CD14-positive monocyte (primary cell): Measurements from ENCODE around the gene GUCY2F. TPM values are rescaled to one million over a fixed set of nuclear protein-coding genes. Genes with fewer than 3 reads are reported as not detected.

Experiments used
- DNase-seq, 3 donors: peaks; one replicate each; pipeline ENCODE4 v3.0.0-alpha.2; 2011 to 2022
- H2AFZ ChIP-seq: 2 replicates; pipeline ENCODE4 v1.6.0; 2012; ENCODE audit warnings: mild to moderate bottlenecking, low read depth, low read length, inconsistent platforms; ENCODE audit not compliant: insufficient read depth, poor library complexity, severe bottlenecking
- H3K27ac ChIP-seq, 2 donors: 1 replicate in 1 of 2; 2 replicates in 1 of 2; pipeline ENCODE4 v1.5.1; 2012 to 2013; ENCODE audit warnings: low read length in 2 of 2, control low read depth in 1 of 2, inconsistent platforms in 1 of 2, low read depth in 1 of 2, mild to moderate bottlenecking in 1 of 2
- H3K27me3 ChIP-seq, 2 donors: one replicate each; pipeline versions ENCODE4 v1.6.0 to v1.6.1; 2011 to 2013; ENCODE audit warnings: low read length in 2 of 2; ENCODE audit not compliant: control insufficient read depth in 2 of 2, insufficient read depth in 2 of 2
- H3K36me3 ChIP-seq, 2 donors: replicated peaks in 1 of 2; 1 replicate in 1 of 2; 2 replicates in 1 of 2; pipeline versions ENCODE4 v1.5.1 to v1.6.1; 2012 to 2013; ENCODE audit warnings: low read length in 2 of 2, control low read depth in 1 of 2, inconsistent platforms in 1 of 2, mild to moderate bottlenecking in 1 of 2; ENCODE audit not compliant: insufficient read depth in 2 of 2, control insufficient read depth in 1 of 2
- H3K4me1 ChIP-seq, 2 donors: 1 replicate in 1 of 2; 2 replicates in 1 of 2; pipeline versions ENCODE4 v1.5.1 to v1.6.1; 2012 to 2013; ENCODE audit warnings: low read length in 2 of 2, control low read depth in 1 of 2, inconsistent platforms in 1 of 2, mild to moderate bottlenecking in 1 of 2, moderate library complexity in 1 of 2; ENCODE audit not compliant: insufficient read depth in 2 of 2, control insufficient read depth in 1 of 2
- H3K4me2 ChIP-seq: replicated peaks from 2 replicates; pipeline ENCODE3; 2012; ENCODE audit warnings: low read length, moderate library complexity, mild to moderate bottlenecking; ENCODE audit not compliant: poor library complexity, severe bottlenecking; ENCODE audit errors: extremely low read depth
- H3K4me3 ChIP-seq, 3 experiments: fragments of 200-600 bp in 1 of 3; sonication (generic) in 1 of 3; replicated peaks in 1 of 3; 1 replicate in 2 of 3; 2 replicates in 1 of 3; pipeline ENCODE4 v1.5.1; 2011 to 2013; ENCODE audit warnings: low read length in 3 of 3, mild to moderate bottlenecking in 3 of 3, control low read depth in 2 of 3, low read depth in 2 of 3, inconsistent platforms in 1 of 3, moderate library complexity in 1 of 3
- H3K79me2 ChIP-seq: 2 replicates; pipeline ENCODE4 v1.6.0; 2012; ENCODE audit warnings: mild to moderate bottlenecking, control low read depth, inconsistent platforms, low read length, moderate library complexity; ENCODE audit not compliant: insufficient read depth
- H3K9ac ChIP-seq: 2 replicates; pipeline ENCODE4 v1.6.0; 2017; ENCODE audit warnings: low read length, mild to moderate bottlenecking; ENCODE audit not compliant: insufficient read depth, poor library complexity, severe bottlenecking
- H3K9me3 ChIP-seq, 2 donors: replicated peaks in 1 of 2; 1 replicate in 1 of 2; 2 replicates in 1 of 2; pipeline versions ENCODE4 v1.5.1 to v1.6.1; 2012 to 2013; ENCODE audit warnings: low read length in 2 of 2, control low read depth in 1 of 2; ENCODE audit not compliant: control insufficient read depth in 1 of 2, insufficient read depth in 1 of 2
- H4K20me1 ChIP-seq: 2 replicates; pipeline ENCODE4 v1.6.0; 2012; ENCODE audit warnings: mild to moderate bottlenecking, low read length, control low read depth, moderate library complexity; ENCODE audit not compliant: insufficient read depth
- H3K27ac Mint-ChIP-seq, 7 donors: one replicate each; pipeline ENCODE4 v1.8.0; 2020; ENCODE audit warnings: mild to moderate bottlenecking in 7 of 7, mixed read lengths in 7 of 7, moderate library complexity in 6 of 7, inconsistent platforms in 2 of 7
- H3K27me3 Mint-ChIP-seq, 3 donors: one replicate each; pipeline ENCODE4 v1.8.0; 2021 to 2022; ENCODE audit warnings: low read depth in 3 of 3, mild to moderate bottlenecking in 3 of 3, mixed read lengths in 3 of 3, moderate library complexity in 3 of 3, inconsistent platforms in 1 of 3
- H3K36me3 Mint-ChIP-seq, 2 donors: one replicate each; pipeline ENCODE4 v1.8.0; 2020; ENCODE audit warnings: mixed read lengths in 2 of 2, inconsistent platforms in 1 of 2, mild to moderate bottlenecking in 1 of 2
- H3K4me1 Mint-ChIP-seq: one replicate; pipeline ENCODE4 v1.8.0; 2020; ENCODE audit warnings: mild to moderate bottlenecking, mixed read lengths
- H3K4me3 Mint-ChIP-seq, 2 donors: one replicate each; pipeline ENCODE4 v1.8.0; 2020; ENCODE audit warnings: mild to moderate bottlenecking in 2 of 2, mixed read lengths in 2 of 2, moderate library complexity in 1 of 2
- H3K9me3 Mint-ChIP-seq, 7 donors: one replicate each; pipeline ENCODE4 v1.8.0; 2020 to 2022; ENCODE audit warnings: mixed read lengths in 7 of 7, mild to moderate bottlenecking in 6 of 7, moderate library complexity in 6 of 7, inconsistent platforms in 2 of 7
- WGBS: methylation state at CpG from one replicate; pipeline ENCODE4 v1.1.5; 2013; ENCODE audit warnings: missing lambda C conversion rate; ENCODE audit not compliant: insufficient coverage; 5-methylcytosine and 5-hydroxymethylcytosine counted together
- intact Hi-C, 2 donors: fragments of 100-400 bp; cut with micrococcal nuclease; formaldehyde crosslinking; loops; one replicate each; pipeline versions ENCODE4 v1.15.0 to v1.15.1; 2023
- polyA plus RNA-seq, 3 donors: library from polyadenylated mRNA; depleted of rRNA in 1 of 3; unstranded in 2 of 3; stranded (reverse) in 1 of 3; fragments of 300-500 nt in 2 of 3; fragments of >200 nt in 1 of 3; fragmentation: Illumina TruSeq in 2 of 3; gene quantifications; 1 replicate in 2 of 3; 2 replicates in 1 of 3; pipeline ENCODE4 v1.2.3, GENCODE V29; 2012 to 2021
- TF ChIP-seq, protein P1 (sequence below): fragments of 200-600 bp; IDR thresholded peaks from one replicate; pipeline ENCODE4 v1.8.0; 2022; ENCODE audit warnings: antibody characterized with exemption, mild to moderate bottlenecking

The GUCY2F gene
- polyA plus RNA-seq, 3 donors, result not detected

DNA sequence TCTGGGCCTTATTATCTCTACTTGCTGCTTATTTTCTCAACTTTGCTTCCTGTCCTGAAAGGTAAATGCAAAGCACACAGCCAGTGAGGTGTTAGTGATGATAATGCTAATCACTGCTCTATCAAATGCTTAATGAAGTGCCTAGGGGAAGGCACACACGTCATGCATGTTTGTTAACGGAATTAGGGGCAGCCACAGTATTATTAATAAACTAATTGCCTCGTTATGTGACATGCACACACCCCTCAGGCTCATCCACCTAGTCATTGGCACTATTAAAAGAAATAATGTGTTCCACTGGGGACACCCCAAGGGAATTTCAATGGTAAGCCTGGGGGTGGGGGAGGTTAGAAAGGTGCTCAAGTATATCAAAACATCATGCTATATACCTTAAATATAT lies 125.2 kb downstream of the GUCY2F start:
- Histone ChIP-seq H2AFZ (no peak overlapping the region), H4K20me1 (no peaks in the 10 kb centered on the region), H3K27ac (no peak overlapping the region), H3K79me2 (no peaks in the 10 kb centered on the region), H3K9me3 (no peaks in the 10 kb centered on the region), H3K4me1 (peaks cover 37 to 49% of the 10 kb centered on the region in 2 donors), H3K4me3 (no peak overlapping the region), H3K27me3 (no peaks in the 10 kb centered on the region), H3K4me2 (no peak overlapping the region), H3K36me3 (no peaks in the 10 kb centered on the region), H3K9ac (no peak overlapping the region)
- H3K4me3 Mint-ChIP-seq, result no peak overlapping the region
- intact Hi-C loops, result no loop called here
- peaks cover 39% of the 10 kb centered on the region for H3K4me1 Mint-ChIP-seq
- no peaks in the 10 kb centered on the region for H3K36me3 Mint-ChIP-seq
- peaks cover 0 to 9% (median 0%) of the 10 kb centered on the region in 3 donors for H3K27me3 Mint-ChIP-seq
- peaks cover 0 to 7% (median 2%) of the 10 kb centered on the region in 7 donors for H3K9me3 Mint-ChIP-seq
- H3K27ac Mint-ChIP-seq, result no peak overlapping the region
- TF ChIP-seq, protein P1, sequence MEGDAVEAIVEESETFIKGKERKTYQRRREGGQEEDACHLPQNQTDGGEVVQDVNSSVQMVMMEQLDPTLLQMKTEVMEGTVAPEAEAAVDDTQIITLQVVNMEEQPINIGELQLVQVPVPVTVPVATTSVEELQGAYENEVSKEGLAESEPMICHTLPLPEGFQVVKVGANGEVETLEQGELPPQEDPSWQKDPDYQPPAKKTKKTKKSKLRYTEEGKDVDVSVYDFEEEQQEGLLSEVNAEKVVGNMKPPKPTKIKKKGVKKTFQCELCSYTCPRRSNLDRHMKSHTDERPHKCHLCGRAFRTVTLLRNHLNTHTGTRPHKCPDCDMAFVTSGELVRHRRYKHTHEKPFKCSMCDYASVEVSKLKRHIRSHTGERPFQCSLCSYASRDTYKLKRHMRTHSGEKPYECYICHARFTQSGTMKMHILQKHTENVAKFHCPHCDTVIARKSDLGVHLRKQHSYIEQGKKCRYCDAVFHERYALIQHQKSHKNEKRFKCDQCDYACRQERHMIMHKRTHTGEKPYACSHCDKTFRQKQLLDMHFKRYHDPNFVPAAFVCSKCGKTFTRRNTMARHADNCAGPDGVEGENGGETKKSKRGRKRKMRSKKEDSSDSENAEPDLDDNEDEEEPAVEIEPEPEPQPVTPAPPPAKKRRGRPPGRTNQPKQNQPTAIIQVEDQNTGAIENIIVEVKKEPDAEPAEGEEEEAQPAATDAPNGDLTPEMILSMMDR, result no peak
- no peak for DNase-seq
- WGBS, result no CpG with 5 or more reads among the region's 3 CpGs

DNA sequence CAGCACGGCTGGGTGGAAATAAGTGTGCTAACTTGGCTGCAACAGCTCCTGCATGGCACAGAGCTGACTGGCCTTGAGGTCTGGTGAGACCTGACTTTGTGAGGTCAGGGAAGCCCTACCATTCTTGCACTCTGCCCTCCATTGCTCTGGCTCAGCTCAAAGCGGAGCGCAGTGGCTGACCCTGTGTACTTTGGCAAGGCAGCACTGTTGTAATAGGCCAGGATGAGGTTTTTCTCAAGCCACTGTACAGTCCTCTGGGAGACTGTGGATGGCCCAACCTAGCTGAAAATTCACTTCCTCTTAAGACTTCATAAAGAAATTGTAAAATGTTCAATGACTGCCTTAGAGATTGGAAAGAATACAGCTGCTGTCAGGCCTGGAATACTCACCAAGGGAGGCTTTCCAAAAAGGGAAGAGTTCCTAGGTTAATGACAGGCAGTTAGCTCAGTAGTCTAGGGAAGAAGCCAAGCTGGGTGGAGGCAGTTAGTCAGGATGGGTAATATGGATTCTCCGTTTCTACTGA lies 129.8 kb downstream of the GUCY2F start:
- intact Hi-C loops, result no loop called here
- Histone ChIP-seq H3K27ac (peak overlapping the region; percentile 35 to 50), H3K9ac (no peak overlapping the region), H3K27me3 (no peaks in the 10 kb centered on the region), H3K79me2 (no peaks in the 10 kb centered on the region), H3K4me2 (no peak overlapping the region), H3K36me3 (no peaks in the 10 kb centered on the region), H3K4me3 (no peak overlapping the region), H4K20me1 (no peaks in the 10 kb centered on the region), H3K4me1 (peaks cover 55 to 72% of the 10 kb centered on the region in 2 donors), H2AFZ (no peak overlapping the region), H3K9me3 (no peaks in the 10 kb centered on the region)
- TF ChIP-seq, protein P1, result no peak
- DNase-seq, result peak in 2 of 3 donors; percentile 28 to 32
- H3K27ac Mint-ChIP-seq, result peak overlapping the region; percentile 51 to 83 (median 80)
- H3K9me3 Mint-ChIP-seq, result no peaks in the 10 kb centered on the region
- peak overlapping the region in 1 of 2 donors; percentile 13 for H3K4me3 Mint-ChIP-seq
- no CpG with 5 or more reads among the region's 4 CpGs for WGBS
- H3K27me3 Mint-ChIP-seq, result peaks cover 0 to 6% (median 0%) of the 10 kb centered on the region in 3 donors
- H3K4me1 Mint-ChIP-seq, result peaks cover 65% of the 10 kb centered on the region
- no peaks in the 10 kb centered on the region for H3K36me3 Mint-ChIP-seq
